ENCODE results near the gene RAD9B. TPM values are rescaled to one million over a fixed set of nuclear protein-coding genes. Genes with fewer than 3 reads are reported as not detected.

RAD9B gene
- 0.28 and 0.58 TPM in 2 replicates for total RNA-seq

GRCh38 chr12:110501752-110502738 lies at the start of gene RAD9B, which contains the start of gene VPS29:
RAD9B (plus strand) TSS chr12:110502331; CDS start chr12:110502338, 7 bp downstream.
VPS29 (minus strand) TSS chr12:110502111; CDS start chr12:110502051, 60 bp downstream.

GRCh38 chr12:110468214-110469048 lies 33.7 kb upstream of the RAD9B start, which contains the start of the genes FAM216A and GPN3:
FAM216A (plus strand) TSS chr12:110468845; CDS start chr12:110468876, 31 bp downstream.
GPN3 (minus strand) TSS chr12:110468257; CDS start chr12:110468203, 54 bp downstream.

Other genes with a start within 250 kb of the RAD9B start
- gene ATP2A2, start 221.1 kb upstream of the RAD9B start, total RNA-seq, result 122 and 134 TPM in 2 replicates
- gene ANAPC7, start 98.6 kb upstream of the RAD9B start, total RNA-seq, result 43.7 and 57.5 TPM in 2 replicates
- 366 and 438 TPM in 2 replicates for gene ARPC3, start 52.0 kb upstream of the RAD9B start, total RNA-seq
- gene GPN3, start 34.1 kb upstream of the RAD9B start, total RNA-seq, result 19.4 and 45.8 TPM in 2 replicates
- 22.0 and 29.3 TPM in 2 replicates for gene FAM216A, start 33.5 kb upstream of the RAD9B start, total RNA-seq
- 42.0 and 87.4 TPM in 2 replicates for gene VPS29, start 220 bp upstream of the RAD9B start, total RNA-seq
- gene PPTC7, start 81.0 kb downstream of the RAD9B start, total RNA-seq, result 5.6 and 7.5 TPM in 2 replicates
- gene TCTN1, start 111.8 kb downstream of the RAD9B start, total RNA-seq, result 11.3 and 27.9 TPM in 2 replicates
- 1.5 and 2.5 TPM in 2 replicates for gene HVCN1, start 186.8 kb downstream of the RAD9B start, total RNA-seq
- 65.1 and 144 TPM in 2 replicates for gene PPP1CC, start 240.6 kb downstream of the RAD9B start, total RNA-seq

All from regular cardiac myocyte (primary cell).